Esophagus (tissue), 2 donors: ENCODE measurements around the gene KLHL17. TPM values are rescaled to one million over a fixed set of nuclear protein-coding genes. Genes with fewer than 3 reads are reported as not detected.

Source experiments
- H3K27ac ChIP-seq, 2 donors: one replicate each; pipeline ENCODE4 v1.5.1; 2013; ENCODE audit warnings: low read depth in 2 of 2, mild to moderate bottlenecking in 2 of 2, inconsistent platforms in 1 of 2, low read length in 1 of 2, moderate library complexity in 1 of 2
- H3K27me3 ChIP-seq, 2 donors: one replicate each; pipeline ENCODE4 v1.6.1; 2013; ENCODE audit warnings: low read length in 2 of 2, control low read depth in 1 of 2, mild to moderate bottlenecking in 1 of 2; ENCODE audit not compliant: insufficient read depth in 2 of 2, control insufficient read depth in 1 of 2
- H3K36me3 ChIP-seq, 2 donors: one replicate each; pipeline ENCODE4 v1.6.1; 2013; ENCODE audit warnings: low read length in 1 of 2; ENCODE audit not compliant: control insufficient read depth in 2 of 2, insufficient read depth in 2 of 2
- H3K4me1 ChIP-seq, 2 donors: one replicate each; pipeline ENCODE4 v1.6.1; 2013; ENCODE audit warnings: low read length in 1 of 2; ENCODE audit not compliant: control insufficient read depth in 2 of 2, insufficient read depth in 2 of 2
- H3K4me3 ChIP-seq, 2 donors: one replicate each; pipeline ENCODE4 v1.5.1; 2013; ENCODE audit warnings: low read length in 2 of 2, mild to moderate bottlenecking in 2 of 2, low read depth in 1 of 2, moderate library complexity in 1 of 2
- H3K9me3 ChIP-seq, 2 donors: one replicate each; pipeline ENCODE4 v1.6.1; 2013; ENCODE audit warnings: mild to moderate bottlenecking in 2 of 2, low read depth in 1 of 2, low read length in 1 of 2, moderate library complexity in 1 of 2; ENCODE audit not compliant: control insufficient read depth in 2 of 2, insufficient read depth in 1 of 2
- WGBS, 2 donors: extraction: QIAGEN DNeasy Blood & Tissue Kit; methylation state at CpG; one replicate each; pipeline ENCODE4 v1.1.7; 2013; 5-methylcytosine and 5-hydroxymethylcytosine counted together
- polyA plus RNA-seq, 2 donors: library from polyadenylated mRNA; stranded (reverse); fragments of 200-250 nt; gene quantifications; one replicate each; pipeline ENCODE4 v1.2.3, GENCODE V29; 2013
- donor health status: healthy with polysubstance abuse.
- donor health status: Bipolar disorder and iron deficiency.

KLHL17 gene
- polyA plus RNA-seq, 2 donors, result 11.9 to 21.8 TPM

GRCh38 chr1:915295-916172 is 44.9 kb upstream of the KLHL17 start:
- H3K36me3 ChIP-seq, result no peaks in the 10 kb centered on the region
- H3K27me3 ChIP-seq, result peaks cover 0 to 24% of the 10 kb centered on the region in 2 donors
- WGBS, 2 donors, result 74 to 76% methylated on average over 28 of the region's 28 CpGs
- H3K4me3 ChIP-seq, result no peak overlapping the region
- peaks cover 6 to 18% of the 10 kb centered on the region in 2 donors for H3K4me1 ChIP-seq
- H3K27ac ChIP-seq, result no peak overlapping the region
- no peaks in the 10 kb centered on the region for H3K9me3 ChIP-seq

GRCh38 chr1:916173-917075 is 44.0 kb upstream of the KLHL17 start:
- peaks cover 11 to 20% of the 10 kb centered on the region in 2 donors for H3K4me1 ChIP-seq
- no peak overlapping the region for H3K4me3 ChIP-seq
- H3K27ac ChIP-seq, result no peak overlapping the region
- peaks cover 0 to 3% of the 10 kb centered on the region in 2 donors for H3K9me3 ChIP-seq
- H3K27me3 ChIP-seq, result peaks cover 0 to 24% of the 10 kb centered on the region in 2 donors
- WGBS, 2 donors, result 24 to 30% methylated on average over 31 of the region's 31 CpGs
- H3K36me3 ChIP-seq, result no peaks in the 10 kb centered on the region

- H3K4me3 ChIP-seq, result no peak overlapping the region
- H3K9me3 ChIP-seq, result peaks cover 0 to 3% of the 10 kb centered on the region in 2 donors
- peaks cover 0 to 24% of the 10 kb centered on the region in 2 donors for H3K27me3 ChIP-seq
- peaks cover 11 to 20% of the 10 kb centered on the region in 2 donors for H3K4me1 ChIP-seq
- no peaks in the 10 kb centered on the region for H3K36me3 ChIP-seq
- 35 to 39% methylated on average over 7 of the region's 7 CpGs for WGBS, 2 donors
- no peak overlapping the region for H3K27ac ChIP-seq
These were observed 43.3 kb upstream of the KLHL17 start for GRCh38 chr1:917076-917459.

- Histone ChIP-seq H3K4me3 (no peak overlapping the region), H3K4me1 (peaks cover 11 to 20% of the 10 kb centered on the region in 2 donors), H3K27me3 (peaks cover 0 to 24% of the 10 kb centered on the region in 2 donors), H3K9me3 (peaks cover 0 to 3% of the 10 kb centered on the region in 2 donors), H3K36me3 (no peaks in the 10 kb centered on the region), H3K27ac (no peak overlapping the region)
- WGBS, 2 donors, result 46 to 49% methylated on average over 22 of the region's 22 CpGs
These were observed 42.8 kb upstream of the KLHL17 start for GRCh38 chr1:917466-918091.

GRCh38 chr1:918353-918752 is 42.0 kb upstream of the KLHL17 start:
- H3K9me3 ChIP-seq, result peaks cover 0 to 3% of the 10 kb centered on the region in 2 donors
- H3K36me3 ChIP-seq, result no peaks in the 10 kb centered on the region
- no peak overlapping the region for H3K27ac ChIP-seq
- H3K4me1 ChIP-seq, result peaks cover 11 to 24% of the 10 kb centered on the region in 2 donors
- no peak overlapping the region for H3K4me3 ChIP-seq
- peaks cover 0 to 24% of the 10 kb centered on the region in 2 donors for H3K27me3 ChIP-seq
- WGBS, 2 donors, result 76 to 86% methylated on average over 15 of the region's 15 CpGs

GRCh38 chr1:918843-919242 is 41.5 kb upstream of the KLHL17 start:
- peaks cover 0 to 24% of the 10 kb centered on the region in 2 donors for H3K27me3 ChIP-seq
- peaks cover 0 to 3% of the 10 kb centered on the region in 2 donors for H3K9me3 ChIP-seq
- no peak overlapping the region for H3K27ac ChIP-seq
- H3K36me3 ChIP-seq, result no peaks in the 10 kb centered on the region
- H3K4me3 ChIP-seq, result no peak overlapping the region
- H3K4me1 ChIP-seq, result peaks cover 11 to 27% of the 10 kb centered on the region in 2 donors
- WGBS, 2 donors, result 61 to 66% methylated on average over 6 of the region's 6 CpGs

- Histone ChIP-seq H3K36me3 (no peaks in the 10 kb centered on the region), H3K9me3 (peaks cover 0 to 3% of the 10 kb centered on the region in 2 donors), H3K27ac (no peak overlapping the region), H3K27me3 (peaks cover 0 to 29% of the 10 kb centered on the region in 2 donors), H3K4me1 (peaks cover 11 to 28% of the 10 kb centered on the region in 2 donors), H3K4me3 (no peak overlapping the region)
- WGBS, 2 donors, result 61 to 63% methylated on average over 29 of the region's 29 CpGs
These were observed 41.0 kb upstream of the KLHL17 start for GRCh38 chr1:919271-919872.

- WGBS, 2 donors, result 37 to 47% methylated on average over 23 of the region's 23 CpGs
- peaks cover 0 to 3% of the 10 kb centered on the region in 2 donors for H3K9me3 ChIP-seq
- H3K4me3 ChIP-seq, result no peak overlapping the region
- peaks cover 0 to 33% of the 10 kb centered on the region in 2 donors for H3K27me3 ChIP-seq
- H3K36me3 ChIP-seq, result no peaks in the 10 kb centered on the region
- peaks cover 16 to 28% of the 10 kb centered on the region in 2 donors for H3K4me1 ChIP-seq
- H3K27ac ChIP-seq, result no peak overlapping the region
These were observed 40.4 kb upstream of the KLHL17 start for GRCh38 chr1:920010-920409.

GRCh38 chr1:920521-920920 is 39.9 kb upstream of the KLHL17 start:
- Histone ChIP-seq H3K4me3 (peak overlapping the region in 1 of 2 donors; percentile 11), H3K9me3 (peaks cover 0 to 3% of the 10 kb centered on the region in 2 donors), H3K4me1 (peaks cover 16 to 29% of the 10 kb centered on the region in 2 donors), H3K27me3 (peaks cover 0 to 36% of the 10 kb centered on the region in 2 donors), H3K36me3 (no peaks in the 10 kb centered on the region), H3K27ac (no peak overlapping the region)
- WGBS, 2 donors, result 5 to 13% methylated on average over 13 of the region's 13 CpGs
